GM19324 (cell line): ENCODE data around the gene EEF1AKMT1.

Experiments used
- ATAC-seq: cut with Tn5 transposase; IDR thresholded peaks from one replicate; pipeline ENCODE4 v1.9.1; 2021; ENCODE audit warnings: mild to moderate bottlenecking, moderate library complexity; ENCODE audit not compliant: unreplicated experiment, low FRiP score

The EEF1AKMT1 gene

GRCh38 chr13:20721058-20721453, 52.7 kb downstream of the EEF1AKMT1 start:
- no peak for ATAC-seq

GRCh38 chr13:20720499-20720898, 53.3 kb downstream of the EEF1AKMT1 start:
- ATAC-seq = no peak

GRCh38 chr13:20719783-20720182, 54.0 kb downstream of the EEF1AKMT1 start:
- no peak for ATAC-seq

GRCh38 chr13:20718958-20719566, 54.7 kb downstream of the EEF1AKMT1 start:
- ATAC-seq = no peak

GRCh38 chr13:20717581-20718542, 55.9 kb downstream of the EEF1AKMT1 start:
- ATAC-seq = no peak

GRCh38 chr13:20716951-20717350, 56.8 kb downstream of the EEF1AKMT1 start:
- ATAC-seq = no peak

GRCh38 chr13:20715330-20715712, 58.4 kb downstream of the EEF1AKMT1 start:
- ATAC-seq = no peak

- ATAC-seq = no peak
Measured at GRCh38 chr13:20714563-20715329, 59.0 kb downstream of the EEF1AKMT1 start.

GRCh38 chr13:20714161-20714560, 59.6 kb downstream of the EEF1AKMT1 start:
- no peak for ATAC-seq

GRCh38 chr13:20713751-20714150, 60.0 kb downstream of the EEF1AKMT1 start:
- ATAC-seq = no peak

- no peak for ATAC-seq
Measured at GRCh38 chr13:20713014-20713376, 60.8 kb downstream of the EEF1AKMT1 start.

GRCh38 chr13:20711301-20712044, 62.3 kb downstream of the EEF1AKMT1 start:
- ATAC-seq = no peak

- ATAC-seq = no peak
Measured at GRCh38 chr13:20709782-20710181, 64.0 kb downstream of the EEF1AKMT1 start.

GRCh38 chr13:20709369-20709768, 64.4 kb downstream of the EEF1AKMT1 start:
- ATAC-seq = no peak

- no peak for ATAC-seq
Measured at GRCh38 chr13:20708216-20708615, 65.5 kb downstream of the EEF1AKMT1 start.

- no peak for ATAC-seq
Measured at GRCh38 chr13:20706661-20707060, 67.1 kb downstream of the EEF1AKMT1 start.

GRCh38 chr13:20704459-20705069, 69.2 kb downstream of the EEF1AKMT1 start:
- no peak for ATAC-seq

GRCh38 chr13:20703780-20704458, 69.8 kb downstream of the EEF1AKMT1 start:
- ATAC-seq = peak; percentile 88
